GM19025 (cell line): ENCODE measurements around the gene CNTNAP2.
A peak's percentile ranks its signal among the peaks of the same experiment; 100 is the strongest.
"Not testable (repeated sequence)": the region's sequence is repeated elsewhere in the genome, so short reads cannot be mapped to it uniquely, and the experiment has no call there.

Source experiments
- ATAC-seq: cut with Tn5 transposase; IDR thresholded peaks from one replicate; pipeline ENCODE4 v1.9.1; 2021; ENCODE audit warnings: mild to moderate bottlenecking, low read depth, moderate library complexity; ENCODE audit not compliant: unreplicated experiment

The CNTNAP2 gene

GRCh38 chr7:148017126-148017525, 1900.5 kb downstream of the CNTNAP2 start:
- no peak for ATAC-seq

DNA sequence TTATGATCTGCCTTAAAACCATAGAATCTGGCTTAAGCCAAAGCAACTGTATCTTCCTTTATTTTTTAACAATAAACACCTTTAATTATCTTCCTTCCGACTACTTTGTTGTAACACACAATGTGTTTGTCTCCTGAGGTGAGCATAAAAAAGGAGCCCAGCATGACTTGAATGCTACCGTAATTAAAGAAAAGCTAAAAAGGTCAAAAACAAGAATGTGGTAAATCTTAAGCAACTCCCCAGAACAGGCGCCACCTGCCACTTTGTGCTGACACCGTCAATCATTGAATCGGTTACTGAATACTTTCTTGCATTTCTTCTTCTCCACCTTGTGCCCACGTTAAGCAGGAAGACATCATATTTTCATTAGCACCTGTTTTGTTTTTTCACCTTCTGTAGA, 1904.1 kb downstream of the CNTNAP2 start:
- no peak for ATAC-seq

- no peak for ATAC-seq
Measured at GRCh38 chr7:148021507-148022045, 1905.0 kb downstream of the CNTNAP2 start.

DNA sequence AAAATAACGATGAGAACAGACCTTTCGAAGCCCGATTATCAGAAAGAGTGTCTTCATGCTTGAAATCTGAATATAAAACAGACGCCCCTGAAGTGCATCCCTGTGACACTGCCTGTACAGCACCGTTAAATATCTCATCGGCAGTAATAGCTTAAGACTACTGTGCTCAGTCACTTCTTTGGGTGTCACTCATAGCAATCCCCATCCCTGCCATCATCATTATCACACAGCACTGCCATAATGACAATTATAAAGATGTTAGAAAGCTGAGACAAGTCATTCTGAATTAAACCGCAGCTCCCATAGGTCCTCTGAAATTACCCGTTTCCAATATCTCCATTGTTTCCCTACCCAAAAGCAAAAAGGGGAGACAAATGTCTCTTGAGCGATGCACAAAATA, 1906.2 kb downstream of the CNTNAP2 start:
- no peak for ATAC-seq

- ATAC-seq = no peak
Measured at GRCh38 chr7:148026713-148027112, 1910.1 kb downstream of the CNTNAP2 start.

DNA sequence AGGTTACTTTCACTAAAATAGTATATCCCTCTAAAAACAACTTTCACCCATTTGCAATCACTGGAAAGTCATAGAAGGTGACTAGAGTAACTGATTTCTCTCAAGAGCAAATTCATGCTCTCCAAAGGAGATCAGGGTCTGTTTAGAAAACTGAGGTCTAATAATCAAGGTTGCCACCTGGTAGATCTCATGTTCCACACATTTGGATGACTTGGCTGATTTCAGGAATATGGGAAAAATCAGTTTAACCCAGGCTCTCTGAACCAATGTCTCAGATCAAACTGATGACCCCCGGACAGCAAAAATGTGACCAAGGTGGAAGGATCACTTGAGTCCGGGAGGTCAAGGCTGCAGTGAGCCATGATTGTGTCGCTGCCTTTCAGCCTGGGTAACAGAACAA, 1911.6 kb downstream of the CNTNAP2 start:
- no peak for ATAC-seq

DNA sequence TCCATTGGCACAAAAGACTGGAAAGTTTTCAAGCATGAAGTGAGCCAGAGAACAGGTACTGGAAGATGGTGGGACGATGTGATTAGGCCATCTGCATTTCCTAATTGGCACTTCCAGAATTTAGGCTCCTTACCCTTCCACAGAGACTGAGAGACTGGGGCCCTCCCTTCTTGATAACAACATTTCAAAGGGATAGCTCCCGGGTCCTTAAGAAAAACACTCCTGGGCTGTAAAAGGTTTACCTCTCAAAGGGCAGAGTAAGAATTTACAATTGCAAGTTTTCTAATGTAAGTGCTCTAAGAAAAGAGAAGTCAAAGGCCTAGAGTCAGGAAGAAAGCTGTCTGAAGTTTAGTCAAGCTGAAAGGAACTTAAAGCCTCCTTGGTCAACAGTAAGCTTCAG, 1914.4 kb downstream of the CNTNAP2 start:
- no peak for ATAC-seq

DNA sequence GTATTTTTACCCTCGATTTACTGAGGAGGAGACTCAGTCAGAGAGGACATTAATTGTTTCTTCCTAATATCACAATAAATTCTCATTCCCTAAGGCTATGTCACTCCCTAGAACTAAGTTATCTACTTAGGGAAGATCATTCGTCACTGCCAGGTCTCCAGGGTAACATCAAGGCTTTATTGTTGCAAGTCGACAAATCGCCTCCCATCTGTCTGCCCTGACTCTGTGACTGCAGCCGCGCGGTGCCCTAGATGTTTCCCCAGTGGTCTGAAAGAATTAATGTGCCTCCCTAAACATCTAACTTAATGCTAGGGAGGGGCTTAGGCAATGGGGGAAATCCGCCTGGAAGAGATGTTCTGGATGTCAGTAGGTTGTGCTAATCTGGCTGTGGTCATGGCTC, 1915.2 kb downstream of the CNTNAP2 start:
- no peak for ATAC-seq

DNA sequence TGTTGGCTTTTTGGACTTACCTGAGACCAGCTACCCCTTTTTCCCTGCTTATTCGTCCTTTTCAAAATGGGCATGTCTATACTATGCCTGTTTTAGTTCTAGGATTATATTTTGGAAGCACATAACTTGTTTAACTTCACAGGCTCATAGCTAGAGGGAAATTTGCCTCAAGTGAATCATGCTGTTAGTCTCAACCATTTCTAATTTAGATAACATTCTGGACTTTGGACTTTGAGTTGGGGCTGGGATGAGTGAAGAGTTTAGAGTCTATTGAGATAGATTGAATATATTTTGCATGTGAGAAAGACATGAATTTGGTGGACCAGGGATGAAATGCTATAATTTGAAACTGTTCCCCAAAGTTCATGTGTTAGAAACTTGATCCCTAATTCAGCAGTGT, 1919.3 kb downstream of the CNTNAP2 start:
- ATAC-seq = no peak

- ATAC-seq = no peak
Measured at GRCh38 chr7:148037044-148037443, 1920.4 kb downstream of the CNTNAP2 start.

DNA sequence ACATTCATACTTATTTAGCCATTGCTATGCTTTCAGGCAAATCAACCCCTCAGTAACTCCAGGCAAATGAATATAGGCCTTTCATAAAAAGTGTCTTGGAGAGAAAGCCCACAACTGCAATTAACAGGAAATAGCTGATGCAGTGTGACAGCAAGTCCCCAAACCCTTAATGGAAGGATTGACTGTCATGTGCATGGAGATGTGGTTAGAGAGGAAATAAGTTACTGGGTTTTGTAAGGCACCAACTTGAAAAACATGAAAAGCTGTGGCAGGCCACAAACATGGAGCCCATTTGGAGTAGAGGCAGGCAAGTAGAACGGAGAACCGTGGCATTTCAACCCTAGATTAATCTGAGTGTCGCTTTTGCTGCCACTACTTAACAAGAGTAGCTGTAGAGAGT, 1924.6 kb downstream of the CNTNAP2 start:
- ATAC-seq = no peak

DNA sequence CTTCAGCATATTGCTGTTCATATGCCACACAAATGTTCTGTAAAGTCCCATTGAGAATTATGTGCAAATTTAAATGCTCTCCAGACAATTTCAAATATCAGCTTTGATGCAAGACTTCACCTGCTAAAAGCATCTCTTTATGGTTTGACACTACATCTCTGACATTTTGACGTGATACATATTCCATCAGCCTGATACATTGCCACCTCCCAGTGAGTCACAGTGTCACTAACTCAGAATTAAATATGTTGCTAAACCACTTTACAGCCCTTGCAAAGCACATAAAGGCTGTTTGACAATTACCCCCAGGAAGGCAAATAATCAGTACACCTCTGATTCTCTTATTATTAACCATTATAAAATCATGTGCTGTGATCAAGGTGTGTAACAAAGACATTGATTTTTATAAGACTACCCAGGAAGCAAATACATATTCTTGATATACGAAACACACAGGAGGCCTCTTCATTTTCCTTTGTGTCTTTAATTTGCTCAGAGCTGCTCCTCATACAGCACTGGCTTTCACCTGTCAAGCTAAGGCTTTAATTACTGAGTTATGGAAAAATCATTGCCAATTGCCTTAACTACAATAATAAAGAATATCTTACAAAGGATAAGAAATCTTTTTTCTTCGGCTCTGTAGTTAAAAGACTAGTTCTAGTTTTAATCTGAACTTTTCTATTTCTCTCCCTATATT, 1926.5 kb downstream of the CNTNAP2 start:
- no peak for ATAC-seq

DNA sequence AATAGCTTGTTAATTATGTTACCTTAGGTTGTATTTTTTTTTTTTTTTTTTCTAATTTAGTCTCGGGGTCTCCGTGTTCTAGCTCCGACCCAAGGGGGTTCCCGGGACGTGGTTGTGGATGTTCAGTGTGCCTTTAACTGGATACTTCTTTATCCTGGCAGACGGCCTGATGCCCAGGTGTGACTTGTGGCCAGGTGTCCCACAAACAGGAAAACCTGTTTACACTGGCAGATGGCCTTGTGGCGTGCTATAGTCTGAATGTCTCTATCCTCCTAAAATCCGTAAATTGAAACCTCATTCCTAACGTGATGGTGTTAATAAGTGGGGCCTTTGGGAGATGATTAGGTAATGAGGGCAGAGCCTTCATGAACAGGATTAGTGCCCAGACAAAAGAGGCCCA, 1927.6 kb downstream of the CNTNAP2 start:
- ATAC-seq = no peak

GRCh38 chr7:148045521-148045920, 1928.9 kb downstream of the CNTNAP2 start:
- no peak for ATAC-seq

- no peak for ATAC-seq
Measured at GRCh38 chr7:148049068-148049467, 1932.5 kb downstream of the CNTNAP2 start.

- no peak for ATAC-seq
Measured at GRCh38 chr7:148050492-148051158, 1934.0 kb downstream of the CNTNAP2 start.

GRCh38 chr7:148056406-148056805, 1939.8 kb downstream of the CNTNAP2 start:
- ATAC-seq = no peak

DNA sequence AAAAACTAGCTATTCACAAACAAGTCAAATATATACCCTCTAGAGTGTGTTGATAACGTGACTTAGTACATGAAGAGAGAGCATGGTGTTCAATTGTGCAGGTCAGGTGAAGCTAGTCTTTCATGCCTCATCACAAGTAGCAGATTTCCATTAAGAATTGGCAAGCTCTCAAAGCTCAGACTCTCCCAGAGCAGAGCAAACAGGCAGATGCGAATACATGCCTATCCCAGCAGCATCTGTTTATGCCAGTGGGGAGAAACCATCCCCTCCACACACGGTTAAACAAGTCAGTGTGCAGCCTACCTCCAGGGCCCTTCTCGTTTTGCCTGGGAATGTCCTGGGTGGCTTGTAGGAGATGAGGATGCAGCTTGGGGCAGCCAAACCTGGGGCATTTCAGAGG, 1941.5 kb downstream of the CNTNAP2 start:
- no peak for ATAC-seq

DNA sequence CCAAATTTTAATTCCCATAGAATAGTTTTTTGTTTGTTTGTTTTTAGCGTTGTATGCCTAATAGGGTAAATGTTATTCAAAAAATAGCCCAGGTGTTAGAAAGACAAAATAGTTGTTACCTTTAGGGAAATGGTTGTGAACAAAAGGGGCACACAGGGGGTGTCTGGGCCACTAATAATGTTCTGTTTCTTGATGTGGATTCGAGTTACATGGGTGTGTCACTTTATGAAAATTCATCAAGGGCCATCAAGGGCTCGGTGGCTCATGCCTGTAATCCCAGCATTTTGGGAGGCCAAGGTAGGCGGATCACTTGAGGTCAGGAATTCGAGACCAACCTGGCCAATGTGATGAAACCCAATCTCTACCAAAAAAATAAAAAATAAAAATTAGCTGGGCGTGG, 1942.2 kb downstream of the CNTNAP2 start:
- ATAC-seq = no peak

- peak; percentile 91 for ATAC-seq
Measured at GRCh38 chr7:148060724-148061123, 1944.1 kb downstream of the CNTNAP2 start.

DNA sequence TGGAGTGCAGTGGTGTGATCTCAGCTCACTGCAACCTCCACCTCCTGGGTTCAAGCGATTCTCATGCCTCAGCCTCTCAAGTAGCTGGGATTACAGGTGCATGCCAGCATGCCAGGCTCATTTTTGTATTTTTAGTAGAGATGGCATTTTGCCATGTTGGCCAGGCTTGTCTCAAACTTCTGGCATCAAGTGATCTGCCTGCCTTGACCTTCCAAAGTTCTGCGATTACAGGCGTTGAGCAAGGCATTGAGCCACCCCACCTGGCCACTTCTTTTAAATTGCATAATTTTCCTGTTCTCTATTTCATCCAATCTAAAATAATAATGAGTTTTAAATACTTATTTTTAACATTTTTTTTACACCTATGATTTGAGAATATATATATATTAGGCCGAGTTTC, 1961.5 kb downstream of the CNTNAP2 start:
- ATAC-seq = not testable (repeated sequence)
